Vagina (tissue), 2 donors: ENCODE measurements around the gene YWHAH.

Source experiments
- POLR2A ChIP-seq, 2 donors: fragments of 450-650 bp; IDR thresholded peaks; one replicate each; pipeline ENCODE4 v1.6.1; 2017; ENCODE audit warnings: antibody characterized with exemption in 2 of 2, mild to moderate bottlenecking in 2 of 2, moderate library complexity in 2 of 2
- POLR2AphosphoS5 ChIP-seq, 2 donors: sonication (generic); formaldehyde crosslinking; IDR thresholded peaks; one replicate each; pipeline ENCODE4 v1.9.0; 2017; ENCODE audit warnings: antibody characterized with exemption in 2 of 2, mild to moderate bottlenecking in 2 of 2, low read depth in 1 of 2; ENCODE audit not compliant: insufficient read depth in 1 of 2
- TF ChIP-seq, protein P1 (sequence below), 3 experiments: fragments of 450-650 bp in 2 of 3; fragments of 200-600 bp in 1 of 3; sonication (generic) in 1 of 3; IDR thresholded peaks; one replicate each; pipeline ENCODE4 v1.5.1; 2017 to 2019; ENCODE audit warnings: antibody characterized with exemption in 3 of 3, mild to moderate bottlenecking in 2 of 3, moderate library complexity in 2 of 3

DNA sequence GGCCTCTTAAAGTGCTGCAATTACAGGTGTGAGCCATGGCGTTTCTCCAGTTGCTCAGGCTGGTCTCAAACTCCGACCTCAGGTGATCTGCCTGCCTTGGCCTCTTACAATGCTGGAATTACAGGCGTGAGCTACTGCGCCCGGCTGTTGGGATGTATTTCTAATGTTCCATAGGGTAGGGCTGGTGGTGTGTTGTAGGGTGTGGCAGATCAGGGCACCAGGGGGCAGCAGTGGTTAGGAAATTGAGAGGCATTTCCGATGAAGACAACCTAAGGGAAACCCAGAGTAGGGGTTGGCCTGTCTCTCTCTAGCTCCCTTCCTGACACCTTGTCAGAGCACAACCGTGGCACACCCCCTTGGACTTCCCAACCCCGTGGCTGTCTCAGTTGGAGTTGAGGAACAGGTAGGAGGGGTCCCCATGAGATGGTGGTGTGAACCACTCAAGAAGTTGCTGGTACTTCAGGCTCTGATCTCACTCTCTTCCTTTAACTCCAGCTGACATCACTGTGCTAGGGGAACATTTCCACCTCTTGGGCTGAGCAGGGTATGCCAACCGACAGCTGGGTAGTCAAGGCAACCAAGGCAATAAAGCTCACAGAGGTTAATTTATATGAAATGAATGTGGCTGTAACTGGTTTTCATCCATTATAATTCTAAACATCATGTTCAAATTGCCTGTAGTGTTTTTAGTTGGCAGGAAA lies 33.0 kb downstream of the YWHAH start:
- TF ChIP-seq, protein P1, sequence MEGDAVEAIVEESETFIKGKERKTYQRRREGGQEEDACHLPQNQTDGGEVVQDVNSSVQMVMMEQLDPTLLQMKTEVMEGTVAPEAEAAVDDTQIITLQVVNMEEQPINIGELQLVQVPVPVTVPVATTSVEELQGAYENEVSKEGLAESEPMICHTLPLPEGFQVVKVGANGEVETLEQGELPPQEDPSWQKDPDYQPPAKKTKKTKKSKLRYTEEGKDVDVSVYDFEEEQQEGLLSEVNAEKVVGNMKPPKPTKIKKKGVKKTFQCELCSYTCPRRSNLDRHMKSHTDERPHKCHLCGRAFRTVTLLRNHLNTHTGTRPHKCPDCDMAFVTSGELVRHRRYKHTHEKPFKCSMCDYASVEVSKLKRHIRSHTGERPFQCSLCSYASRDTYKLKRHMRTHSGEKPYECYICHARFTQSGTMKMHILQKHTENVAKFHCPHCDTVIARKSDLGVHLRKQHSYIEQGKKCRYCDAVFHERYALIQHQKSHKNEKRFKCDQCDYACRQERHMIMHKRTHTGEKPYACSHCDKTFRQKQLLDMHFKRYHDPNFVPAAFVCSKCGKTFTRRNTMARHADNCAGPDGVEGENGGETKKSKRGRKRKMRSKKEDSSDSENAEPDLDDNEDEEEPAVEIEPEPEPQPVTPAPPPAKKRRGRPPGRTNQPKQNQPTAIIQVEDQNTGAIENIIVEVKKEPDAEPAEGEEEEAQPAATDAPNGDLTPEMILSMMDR (IDR thresholded peaks at IDR 0.05), result peak; percentile 46 to 55 (median 52)
- TF ChIP-seq POLR2A (IDR thresholded peaks at IDR 0.05), result no peak
- TF ChIP-seq POLR2AphosphoS5 (IDR thresholded peaks at IDR 0.05; ENCODE audit: insufficient read depth in 1 of 2, low read depth in 1 of 2), result no peak
